Caco-2 (cell line): ENCODE results near the gene KIAA0753. TPM values are rescaled to one million over a fixed set of nuclear protein-coding genes. Genes with fewer than 3 reads are reported as not detected.

Experiments
- BruUV-seq: library from RNA; stranded (reverse); fragments of 400-500 nt; replicated peaks from 2 replicates; lab custom pipeline; 2021; lab: Mats Ljungman, UMichigan
- CTCF ChIA-PET: fragments of 300-600 bp; sonication (Branson Sonifier 250); formaldehyde crosslinking; loops from one replicate; lab custom pipeline; 2022; ENCODE audit warnings: antibody characterized with exemption; lab: Charles Lee
- POLR2A ChIA-PET: fragments of 300-600 bp; sonication (Branson Sonifier 250); formaldehyde crosslinking; loops from one replicate; lab custom pipeline; 2022; ENCODE audit warnings: antibody characterized with exemption; lab: Charles Lee
- DNase-seq, 2 experiments: peaks; one replicate each; pipeline versions ENCODE4 v3.0.0 to v3.0.0-alpha.2; 2020 to 2022
- H3K27me3 ChIP-seq: replicated peaks from 2 replicates; pipeline ENCODE4 v1.6.0; 2011; ENCODE audit warnings: low read length; ENCODE audit not compliant: control insufficient read depth, insufficient read depth
- H3K36me3 ChIP-seq: 2 replicates; pipeline ENCODE4 v1.5.1; 2011; ENCODE audit warnings: low read length; ENCODE audit not compliant: control insufficient read depth, insufficient read depth
- H3K4me1 ChIP-seq: fragments of 250-450 bp; sonication (Bioruptor Pico); 2 replicates; pipeline ENCODE4 v1.5.1; 2020; ENCODE audit warnings: mild to moderate bottlenecking
- H3K4me3 ChIP-seq: 2 replicates; pipeline ENCODE4 v1.5.1; 2011; ENCODE audit warnings: low read depth, mild to moderate bottlenecking, control low read depth, low read length
- H3K9me3 ChIP-seq: fragments of 250-450 bp; sonication (Bioruptor Pico); 2 replicates; pipeline ENCODE4 v1.5.1; 2020; ENCODE audit warnings: mild to moderate bottlenecking, moderate library complexity
- H3K27ac Mint-ChIP-seq: one replicate; pipeline ENCODE4 v1.8.0; 2022; ENCODE audit warnings: mixed read lengths; ENCODE audit not compliant: unreplicated experiment
- H3K27me3 Mint-ChIP-seq: one replicate; pipeline ENCODE4 v1.8.0; 2022; ENCODE audit warnings: mixed read lengths; ENCODE audit not compliant: insufficient read depth, unreplicated experiment
- H3K36me3 Mint-ChIP-seq: one replicate; pipeline ENCODE4 v1.8.0; 2022; ENCODE audit warnings: mild to moderate bottlenecking, mixed read lengths; ENCODE audit not compliant: insufficient read depth, unreplicated experiment
- H3K4me1 Mint-ChIP-seq: one replicate; pipeline ENCODE4 v1.8.0; 2022; ENCODE audit warnings: low read depth, mixed read lengths; ENCODE audit not compliant: unreplicated experiment
- H3K4me3 Mint-ChIP-seq: one replicate; pipeline ENCODE4 v1.8.0; 2022; ENCODE audit warnings: mild to moderate bottlenecking, moderate library complexity, mixed read lengths; ENCODE audit not compliant: unreplicated experiment
- H3K9me3 Mint-ChIP-seq: one replicate; pipeline ENCODE4 v1.8.0; 2022; ENCODE audit warnings: mixed read lengths; ENCODE audit not compliant: unreplicated experiment
- intact Hi-C: fragments of 100-400 bp; cut with micrococcal nuclease; formaldehyde crosslinking; loops from one replicate; pipeline ENCODE4 v1.10.0; 2022; ENCODE audit not compliant: unreplicated experiment
- total RNA-seq: library from RNA; stranded (reverse); gene quantifications from 2 replicates; pipeline ENCODE4 v1.2.3, GENCODE V29; 2022
- TF ChIP-seq, protein P1 (sequence below), 2 experiments: fragments of 200-600 bp in 1 of 2; IDR thresholded peaks; 1 replicate in 1 of 2; 2 replicates in 1 of 2; pipeline versions ENCODE4 v1.5.1 to v1.8.0; 2011 to 2022; ENCODE audit warnings: antibody characterized with exemption in 1 of 2, control low read depth in 1 of 2, inconsistent platforms in 1 of 2, low read depth in 1 of 2, low read length in 1 of 2, mild to moderate bottlenecking in 1 of 2, moderate library complexity in 1 of 2; ENCODE audit not compliant: insufficient read depth in 1 of 2, severe bottlenecking in 1 of 2, unreplicated experiment in 1 of 2

KIAA0753 gene
- total RNA-seq, 1 experiment from 2014 or later = 7.7 TPM

DNA sequence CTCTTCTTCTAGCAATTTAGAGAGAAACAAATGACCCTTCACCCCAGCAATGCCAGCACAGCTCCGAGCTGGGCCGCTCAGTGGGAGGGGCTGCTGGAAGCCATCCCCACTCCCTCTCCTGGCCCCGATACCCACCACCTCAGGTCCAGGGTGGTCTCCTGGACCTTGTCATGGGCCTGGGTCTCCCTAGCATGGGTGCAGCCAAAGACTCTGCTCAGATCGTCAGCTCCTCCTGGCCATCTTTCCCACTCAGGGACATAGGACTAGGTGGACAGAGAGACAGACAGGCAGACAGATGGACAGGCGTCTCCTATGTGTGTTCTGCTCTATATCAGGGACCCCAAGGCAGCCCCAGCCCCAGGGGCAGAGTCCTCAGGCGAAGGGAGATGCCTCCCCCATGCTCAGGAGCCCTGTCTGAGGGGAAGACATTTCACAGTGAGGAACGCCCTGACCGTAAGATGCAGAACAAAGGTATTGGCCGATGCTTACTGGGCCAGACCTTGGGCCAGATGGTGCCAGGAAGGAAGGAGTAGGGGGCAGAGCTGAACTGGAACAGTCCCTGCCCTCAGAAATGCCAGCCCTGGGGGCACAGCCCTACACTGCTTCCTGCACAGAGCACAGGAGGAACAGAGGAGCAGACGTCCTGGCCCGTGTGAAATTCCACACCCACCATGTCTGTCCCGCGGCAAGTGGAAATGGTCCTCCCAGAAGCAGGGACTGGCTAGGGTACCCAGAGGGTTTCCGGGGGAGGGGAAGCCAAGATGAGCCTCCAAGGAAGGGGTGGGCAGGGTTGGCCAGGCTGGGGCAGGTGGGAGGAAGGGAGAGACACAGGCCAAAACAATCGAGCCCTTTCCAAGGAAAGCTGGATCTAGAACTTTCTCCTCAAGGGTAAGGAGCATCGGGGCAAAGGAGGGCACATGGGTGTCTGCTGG lies 97.2 kb downstream of the KIAA0753 start:
- ChIA-PET POLR2A (no interaction called here), CTCF (no interaction called here)
- TF ChIP-seq, protein P1, sequence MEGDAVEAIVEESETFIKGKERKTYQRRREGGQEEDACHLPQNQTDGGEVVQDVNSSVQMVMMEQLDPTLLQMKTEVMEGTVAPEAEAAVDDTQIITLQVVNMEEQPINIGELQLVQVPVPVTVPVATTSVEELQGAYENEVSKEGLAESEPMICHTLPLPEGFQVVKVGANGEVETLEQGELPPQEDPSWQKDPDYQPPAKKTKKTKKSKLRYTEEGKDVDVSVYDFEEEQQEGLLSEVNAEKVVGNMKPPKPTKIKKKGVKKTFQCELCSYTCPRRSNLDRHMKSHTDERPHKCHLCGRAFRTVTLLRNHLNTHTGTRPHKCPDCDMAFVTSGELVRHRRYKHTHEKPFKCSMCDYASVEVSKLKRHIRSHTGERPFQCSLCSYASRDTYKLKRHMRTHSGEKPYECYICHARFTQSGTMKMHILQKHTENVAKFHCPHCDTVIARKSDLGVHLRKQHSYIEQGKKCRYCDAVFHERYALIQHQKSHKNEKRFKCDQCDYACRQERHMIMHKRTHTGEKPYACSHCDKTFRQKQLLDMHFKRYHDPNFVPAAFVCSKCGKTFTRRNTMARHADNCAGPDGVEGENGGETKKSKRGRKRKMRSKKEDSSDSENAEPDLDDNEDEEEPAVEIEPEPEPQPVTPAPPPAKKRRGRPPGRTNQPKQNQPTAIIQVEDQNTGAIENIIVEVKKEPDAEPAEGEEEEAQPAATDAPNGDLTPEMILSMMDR (IDR thresholded peaks at IDR 0.05; ENCODE audit: insufficient read depth in 1 of 2, low read depth in 1 of 2, low read length in 1 of 2, severe bottlenecking in 1 of 2, unreplicated experiment in 1 of 2) = no peak
- Mint-ChIP-seq H3K27me3 (no peaks in the 10 kb centered on the region), H3K27ac (no peak overlapping the region), H3K4me3 (no peak overlapping the region), H3K36me3 (no peaks in the 10 kb centered on the region), H3K4me1 (no peaks in the 10 kb centered on the region), H3K9me3 (no peaks in the 10 kb centered on the region)
- H3K27me3 ChIP-seq = no peaks in the 10 kb centered on the region
- no peaks in the 10 kb centered on the region for H3K9me3 ChIP-seq
- no TSS peak for BruUV-seq
- no peak overlapping the region for H3K4me3 ChIP-seq
- H3K36me3 ChIP-seq = no peaks in the 10 kb centered on the region
- intact Hi-C loops = no loop called here
- H3K4me1 ChIP-seq = no peaks in the 10 kb centered on the region
- no peak for DNase-seq

DNA sequence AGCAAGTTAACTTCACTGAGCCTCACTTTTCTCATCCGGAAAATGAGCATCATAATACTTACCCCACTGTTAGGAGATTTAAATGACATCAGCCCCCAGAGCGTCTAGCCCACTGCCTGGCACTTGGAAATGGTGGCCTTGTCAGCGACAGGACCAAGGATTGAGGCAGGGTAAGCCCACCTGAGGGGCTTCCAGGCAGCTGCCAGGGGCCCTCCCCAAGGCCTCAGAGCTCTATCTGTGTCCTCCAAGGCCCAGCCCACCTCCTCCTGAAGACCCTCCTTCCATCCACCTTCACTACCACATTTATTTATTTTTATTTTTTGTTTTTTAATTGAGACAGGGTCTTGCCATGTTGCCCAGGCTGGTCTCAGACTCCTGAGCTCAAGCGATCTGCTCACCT lies 97.9 kb downstream of the KIAA0753 start:
- Mint-ChIP-seq H3K27me3 (no peaks in the 10 kb centered on the region), H3K36me3 (no peaks in the 10 kb centered on the region), H3K4me3 (no peak overlapping the region), H3K4me1 (no peaks in the 10 kb centered on the region), H3K9me3 (no peaks in the 10 kb centered on the region), H3K27ac (no peak overlapping the region)
- Histone ChIP-seq H3K27me3 (no peaks in the 10 kb centered on the region), H3K9me3 (no peaks in the 10 kb centered on the region), H3K4me3 (no peak overlapping the region), H3K36me3 (no peaks in the 10 kb centered on the region), H3K4me1 (no peaks in the 10 kb centered on the region)
- no TSS peak for BruUV-seq
- intact Hi-C loops = no loop called here
- no peak for DNase-seq
- ChIA-PET CTCF (no interaction called here), POLR2A (no interaction called here)
- TF ChIP-seq, protein P1 (IDR thresholded peaks at IDR 0.05; ENCODE audit: insufficient read depth in 1 of 2, low read depth in 1 of 2, low read length in 1 of 2, severe bottlenecking in 1 of 2, unreplicated experiment in 1 of 2) = no peak

DNA sequence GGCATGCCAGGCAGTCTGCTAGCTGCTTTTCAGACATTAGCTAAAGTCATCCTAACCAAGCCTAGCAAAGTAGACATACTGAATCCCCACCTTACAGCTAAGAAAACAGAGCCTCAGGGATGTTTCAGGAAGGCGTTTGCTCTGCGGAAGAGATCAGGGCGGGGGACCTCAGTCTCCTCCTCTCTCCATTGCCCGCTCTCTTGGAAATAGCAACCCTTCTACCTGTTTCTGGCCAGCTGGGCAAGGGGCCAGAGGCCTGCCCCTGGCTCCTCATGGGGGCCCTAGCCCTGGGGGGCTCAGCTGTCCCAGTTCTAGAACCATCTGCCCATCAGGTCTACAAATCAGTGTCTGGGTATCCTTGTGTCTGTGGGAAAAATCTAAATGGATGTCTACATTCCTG lies 98.6 kb downstream of the KIAA0753 start:
- Histone ChIP-seq H3K9me3 (no peaks in the 10 kb centered on the region), H3K36me3 (no peaks in the 10 kb centered on the region), H3K4me1 (no peaks in the 10 kb centered on the region), H3K27me3 (no peaks in the 10 kb centered on the region), H3K4me3 (no peak overlapping the region)
- intact Hi-C loops = no loop called here
- ChIA-PET CTCF (no interaction called here), POLR2A (no interaction called here)
- no peak overlapping the region for H3K27ac Mint-ChIP-seq
- no peaks in the 10 kb centered on the region for H3K4me1 Mint-ChIP-seq
- H3K9me3 Mint-ChIP-seq = no peaks in the 10 kb centered on the region
- no peaks in the 10 kb centered on the region for H3K36me3 Mint-ChIP-seq
- DNase-seq = no peak
- no TSS peak for BruUV-seq
- H3K27me3 Mint-ChIP-seq = no peaks in the 10 kb centered on the region
- no peak overlapping the region for H3K4me3 Mint-ChIP-seq
- TF ChIP-seq, protein P1 (IDR thresholded peaks at IDR 0.05; ENCODE audit: insufficient read depth in 1 of 2, low read depth in 1 of 2, low read length in 1 of 2, severe bottlenecking in 1 of 2, unreplicated experiment in 1 of 2) = no peak
